Measurements from ENCODE around the gene ANTXR2.

ANTXR2 gene

GRCh38 chr4:80097400-80098177, 24.6 kb upstream of the ANTXR2 start:
- H3K27ac ChIP-seq = no peak overlapping the region
- no peak for TF ChIP-seq ZFX (IDR thresholded peaks at IDR 0.05; ENCODE audit: borderline replicate concordance)
- no peak for TF ChIP-seq CTCF (IDR thresholded peaks at IDR 0.05)

- no peak for TF ChIP-seq ZFX (IDR thresholded peaks at IDR 0.05; ENCODE audit: borderline replicate concordance)
- H3K27ac ChIP-seq = no peak overlapping the region
Measured at GRCh38 chr4:80096175-80096850, 23.3 kb upstream of the ANTXR2 start.

GRCh38 chr4:80094191-80094590, 21.2 kb upstream of the ANTXR2 start:
- TF ChIP-seq ZFX (IDR thresholded peaks at IDR 0.05; ENCODE audit: borderline replicate concordance) (no peak), CTCF (IDR thresholded peaks at IDR 0.05) (no peak)
- H3K27ac ChIP-seq = no peak overlapping the region

GRCh38 chr4:80093563-80093962, 20.5 kb upstream of the ANTXR2 start:
- H3K27ac ChIP-seq = no peak overlapping the region
- TF ChIP-seq ZFX (IDR thresholded peaks at IDR 0.05; ENCODE audit: borderline replicate concordance) = no peak
- no peak for TF ChIP-seq CTCF (IDR thresholded peaks at IDR 0.05)

- TF ChIP-seq CTCF (IDR thresholded peaks at IDR 0.05) (no peak), ZFX (IDR thresholded peaks at IDR 0.05; ENCODE audit: borderline replicate concordance) (no peak)
- no peak overlapping the region for H3K27ac ChIP-seq
Measured at GRCh38 chr4:80092847-80093246, 19.8 kb upstream of the ANTXR2 start.

- TF ChIP-seq ZFX (IDR thresholded peaks at IDR 0.05; ENCODE audit: borderline replicate concordance) (no peak), CTCF (IDR thresholded peaks at IDR 0.05) (no peak)
Measured at GRCh38 chr4:80092088-80092487, 19.1 kb upstream of the ANTXR2 start.

GRCh38 chr4:80091688-80092087, 18.7 kb upstream of the ANTXR2 start:
- H3K27ac ChIP-seq = no peak overlapping the region
- no peak for TF ChIP-seq ZFX (IDR thresholded peaks at IDR 0.05; ENCODE audit: borderline replicate concordance)
- TF ChIP-seq CTCF (IDR thresholded peaks at IDR 0.05) = no peak

More at GRCh38 chr4:80092088-80092487, 19.1 kb upstream of the ANTXR2 start:
- H3K27ac ChIP-seq = no peak overlapping the region

All from 22Rv1 (cell line).